K562 (cell line): ENCODE results near the gene KLHL14. TPM values are rescaled to one million over a fixed set of nuclear protein-coding genes. Genes with fewer than 3 reads are reported as not detected.

ENCODE experiments used
- ATAC-seq: fragments of 200-7000 bp; cut with Tn5 transposase; 3 replicates; pipeline ENCODE4 v1.9.1; 2020; ENCODE audit warnings: moderate library complexity
- BruUV-seq: library from RNA; stranded (reverse); fragments of 400-500 nt; replicated peaks from 2 replicates; lab custom pipeline; 2021; lab: Mats Ljungman, UMichigan
- CTCF ChIA-PET: fragments of 300-600 bp; formaldehyde crosslinking; extraction: SDS; loops from one replicate; lab custom pipeline; 2021; ENCODE audit warnings: low intra/inter-chr PET ratio; lab: Yijun Ruan, JAX
- POLR2A ChIA-PET: fragments of 300-600, 350-650 bp; sonication (Branson Sonifier 250); formaldehyde crosslinking; extraction: SDS; loops from one replicate; lab custom pipeline; 2021; ENCODE audit warnings: antibody characterized with exemption, inconsistent platforms; lab: Yijun Ruan, JAX
- DNase-seq, 4 experiments: peaks; one replicate each; pipeline versions ENCODE4 v3.0.0 to v3.0.0-alpha.2; 2011 to 2018; ENCODE audit warnings: low spot score in 3 of 4, mixed read lengths in 3 of 4; ENCODE audit errors: extremely low read depth in 1 of 4
- FAIRE-seq: peaks from 2 replicates; lab custom pipeline; 2011; peaks lifted over from hg19 to GRCh38; lab: Jason Lieb, UNC
- H2AFZ ChIP-seq: 2 replicates; pipeline ENCODE4 v1.6.0; 2011; ENCODE audit warnings: low read depth, low read length, control low read depth, inconsistent platforms
- H3K27ac ChIP-seq: fragments of 200-600 bp; 3 replicates; pipeline ENCODE4 v1.8.0; 2011; ENCODE audit warnings: low read depth, mild to moderate bottlenecking, control low read depth, inconsistent platforms, low read length, moderate library complexity, mixed read lengths; ENCODE audit errors: extremely low read depth
- H3K27me3 ChIP-seq, 2 experiments: fragments of 300-600 bp in 1 of 2; 2 replicates in 1 of 2; 3 replicates in 1 of 2; pipeline versions ENCODE4 v1.6.0 to v1.8.0; 2011; ENCODE audit warnings: inconsistent platforms in 2 of 2, low read length in 2 of 2, mild to moderate bottlenecking in 1 of 2, mixed read lengths in 1 of 2, moderate library complexity in 1 of 2; ENCODE audit not compliant: control insufficient read depth in 2 of 2, insufficient read depth in 2 of 2
- H3K36me3 ChIP-seq: fragments of 300-600 bp; 3 replicates; pipeline ENCODE4 v1.8.0; 2011; ENCODE audit warnings: mild to moderate bottlenecking, low read length, inconsistent platforms; ENCODE audit not compliant: control insufficient read depth, insufficient read depth
- H3K4me1 ChIP-seq, 2 experiments: fragments of 200-600 bp in 1 of 2; replicated peaks in 1 of 2; 2 replicates in 1 of 2; 3 replicates in 1 of 2; pipeline versions ENCODE4 v1.5.1 to v1.8.0; 2011; ENCODE audit warnings: inconsistent platforms in 2 of 2, low read length in 2 of 2, mild to moderate bottlenecking in 1 of 2, mixed read lengths in 1 of 2, moderate library complexity in 1 of 2; ENCODE audit not compliant: control insufficient read depth in 2 of 2, insufficient read depth in 2 of 2
- H3K4me2 ChIP-seq: 2 replicates; pipeline ENCODE4 v1.6.1; 2011; ENCODE audit warnings: low read length, control low read depth, inconsistent platforms, mixed read lengths; ENCODE audit not compliant: insufficient read depth
- H3K4me3 ChIP-seq: fragments of 200-600 bp; sonication (generic), shearing (Covaris generic); 2 replicates; pipeline ENCODE4 v1.5.1; 2016; ENCODE audit warnings: control low read depth, inconsistent platforms
- H3K79me2 ChIP-seq: fragments of 200-600 bp; 3 replicates; pipeline ENCODE4 v1.8.0; 2011; ENCODE audit warnings: low read length, inconsistent platforms; ENCODE audit not compliant: control insufficient read depth, insufficient read depth
- H3K9ac ChIP-seq, 2 experiments: 2 replicates each; pipeline versions ENCODE4 v1.6.0 to v1.6.1; 2011; ENCODE audit warnings: low read depth in 2 of 2, low read length in 2 of 2, control low read depth in 1 of 2, inconsistent platforms in 1 of 2, mild to moderate bottlenecking in 1 of 2, mixed read lengths in 1 of 2; ENCODE audit not compliant: insufficient read depth in 1 of 2
- H3K9me1 ChIP-seq: one replicate; pipeline ENCODE4 v1.6.0; 2011; ENCODE audit warnings: inconsistent platforms, mild to moderate bottlenecking, low read length, moderate library complexity; ENCODE audit not compliant: control insufficient read depth, insufficient read depth
- H3K9me3 ChIP-seq: replicated peaks from 2 replicates; pipeline ENCODE4 v1.5.1; 2011; ENCODE audit warnings: low read depth, low read length, inconsistent platforms; ENCODE audit not compliant: control insufficient read depth, insufficient read depth
- H4K20me1 ChIP-seq: replicated peaks from 2 replicates; pipeline ENCODE4 v1.6.1; 2011; ENCODE audit warnings: low read length, inconsistent platforms, mixed read lengths; ENCODE audit not compliant: control insufficient read depth, insufficient read depth
- BCOR ChIP-seq: fragments of 450-650 bp; IDR thresholded peaks from 2 replicates; pipeline ENCODE4 v1.6.1; 2016
- C11orf30 ChIP-seq: fragments of 450-650 bp; IDR thresholded peaks from 2 replicates; pipeline ENCODE4 v1.6.1; 2016; ENCODE audit warnings: low read depth, mild to moderate bottlenecking
- CEBPB ChIP-seq: fragments of 450-650 bp; IDR thresholded peaks from 2 replicates; pipeline ENCODE4 v1.6.1; 2016; ENCODE audit warnings: missing genetic modification characterization, missing compliant biosample characterization
- FOXM1 ChIP-seq, 2 experiments: fragments of 450-650 bp in 1 of 2; sonication (generic) in 1 of 2; formaldehyde crosslinking in 1 of 2; IDR thresholded peaks; 2 replicates each; pipeline versions ENCODE4 v1.6.1 to v1.9.0; 2017 to 2022; ENCODE audit warnings: low read depth in 2 of 2, mild to moderate bottlenecking in 2 of 2, missing genetic modification reagents in 1 of 2, moderate library complexity in 1 of 2
- LARP7 ChIP-seq: fragments of 450-650 bp; IDR thresholded peaks from 2 replicates; pipeline ENCODE4 v1.6.1; 2016
- MCM5 ChIP-seq: fragments of 450-650 bp; IDR thresholded peaks from 2 replicates; pipeline ENCODE4 v1.6.1; 2016; ENCODE audit warnings: low read depth
- NRF1 ChIP-seq, 2 experiments: fragments of 450-650 bp; IDR thresholded peaks in 1 of 2; conservative IDR thresholded peaks in 1 of 2; 2 replicates each; pipeline ENCODE4 v1.6.1; 2014; ENCODE audit warnings: mild to moderate bottlenecking in 2 of 2
- PHF8 ChIP-seq: fragments of 200-600 bp; sonication (generic); IDR thresholded peaks from 2 replicates; pipeline ENCODE4 v1.6.1; 2012; ENCODE audit warnings: mixed run types, mild to moderate bottlenecking, inconsistent platforms, low read length, moderate library complexity, borderline replicate concordance
- POLR2A ChIP-seq: fragments of 450-650 bp; conservative IDR thresholded peaks from 2 replicates; pipeline ENCODE4 v1.6.1; 2016
- YY1 ChIP-seq, 3 experiments: IDR thresholded peaks; 2 replicates each; pipeline ENCODE4 v1.6.1; 2011; ENCODE audit warnings: low read length in 2 of 3, mild to moderate bottlenecking in 2 of 3, moderate library complexity in 2 of 3, borderline replicate concordance in 1 of 3, control low read depth in 1 of 3, low read depth in 1 of 3; ENCODE audit not compliant: insufficient read depth in 3 of 3, insufficient replicate concordance in 2 of 3, control insufficient read depth in 1 of 3, insufficient read length in 1 of 3; ENCODE audit errors: extremely low read depth in 1 of 3
- WGBS: fragments of 100-300 bp; shearing (Covaris generic); methylation state at CpG from one replicate; pipeline ENCODE4 v1.1.6; 2016; ENCODE audit warnings: low coverage, mixed read lengths; ENCODE audit not compliant: insufficient coverage; ENCODE audit errors: missing lambda C conversion rate; 5-methylcytosine and 5-hydroxymethylcytosine counted together
- in situ Hi-C: fragments of 300-500 bp; cut with MboI; formaldehyde crosslinking; loops from 4 replicates; pipeline ENCODE4 v1.15.0; 2018; ENCODE audit warnings: inconsistent platforms, mixed read lengths
- intact Hi-C: fragments of 100-400 bp; cut with micrococcal nuclease; formaldehyde crosslinking; loops from 2 replicates; pipeline ENCODE4 v1.14.2; 2022
- polyA plus RNA-seq, 8 experiments: library from polyadenylated mRNA; depleted of rRNA in 4 of 8; stranded (reverse) in 5 of 8; unstranded in 3 of 8; fragments of >200 nt; fragmentation: Nextera tagmentation in 2 of 8; fragmentation: Illumina TruSeq in 1 of 8; extraction: Ambion mirVana in 2 of 8; extraction: Trizol in 1 of 8; gene quantifications; 2 replicates each; pipeline versions ENCODE4 v1.2.1 to v1.2.3, GENCODE V29; 2011 to 2014; ENCODE audit warnings: inconsistent platforms in 1 of 8, missing spikeins in 1 of 8
- total RNA-seq, 7 experiments: library from RNA; depleted of rRNA in 6 of 7; stranded (reverse); fragments of >200 nt in 6 of 7; fragmentation: Illumina TruSeq in 2 of 7; extraction: Trizol in 2 of 7; gene quantifications; 2 replicates each; pipeline versions ENCODE4 v1.2.1 to v1.2.3, GENCODE V29; 2011 to 2021; ENCODE audit warnings: low replicate concordance in 1 of 7
- TF ChIP-seq, protein P1 (sequence below): fragments of 450-650 bp; formaldehyde crosslinking; IDR thresholded peaks from 2 replicates; pipeline ENCODE4 v1.4.0; 2020; ENCODE audit warnings: mild to moderate bottlenecking, moderate library complexity
- TF ChIP-seq, protein P2 (sequence below): sonication (generic); formaldehyde crosslinking; IDR thresholded peaks from 2 replicates; pipeline ENCODE4 v1.8.1; 2023; ENCODE audit warnings: mild to moderate bottlenecking, missing genetic modification reagents, moderate library complexity
- TF ChIP-seq, protein P3 (sequence below): fragments of 250-450 bp; sonication (Bioruptor Pico); IDR thresholded peaks from 2 replicates; pipeline ENCODE4 v1.5.1; 2021; ENCODE audit warnings: mild to moderate bottlenecking

The KLHL14 gene
- total and polyA plus RNA-seq, 9 of the 15 experiments (the other 6 are each of a cell fraction or from before 2014, with no cell fraction given): not detected

DNA sequence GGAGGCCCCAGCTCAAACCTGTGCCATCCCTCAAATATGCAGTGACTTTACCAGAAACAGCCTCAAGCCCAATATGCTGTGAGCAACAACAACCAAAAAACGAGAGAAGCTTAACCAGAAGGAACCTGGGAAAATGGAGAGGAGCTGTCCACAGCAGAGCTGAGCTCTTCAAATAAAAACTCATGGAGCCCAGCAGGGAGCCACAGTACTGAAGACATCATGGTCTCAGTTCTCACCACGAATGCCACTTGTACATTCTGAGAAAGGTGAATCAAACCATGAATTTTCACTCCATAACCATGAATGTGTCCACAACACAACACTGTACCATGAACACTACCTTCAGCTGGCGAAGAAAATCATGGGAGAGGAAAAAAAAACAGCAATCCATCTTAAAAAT is 50.5 kb downstream of the KLHL14 start:
- ChIA-PET CTCF (no interaction called here), POLR2A (no interaction called here)
- intact Hi-C loops (no loop called here), in situ Hi-C loops (no loop called here)
- Histone ChIP-seq H3K36me3 (no peaks in the 10 kb centered on the region), H3K9me3 (no peaks in the 10 kb centered on the region; the same call in 1 of the 2 replicates), H3K9ac (no peak overlapping the region), H3K4me1 (no peaks in the 10 kb centered on the region), H2AFZ (no peak overlapping the region), H3K9me1 (no peaks in the 10 kb centered on the region), H3K27ac (no peak overlapping the region), H4K20me1 (no peaks in the 10 kb centered on the region), H3K27me3 (no peaks in the 10 kb centered on the region), H3K4me3 (no peak overlapping the region), H3K79me2 (no peaks in the 10 kb centered on the region), H3K4me2 (no peak overlapping the region)
- TF ChIP-seq CEBPB (tag): no peak
- TF ChIP-seq PHF8: no peak
- FAIRE-seq: no peak
- WGBS: 2% methylated on average over 3 of the region's 3 CpGs
- no peak for ATAC-seq
- no TSS peak for BruUV-seq
- DNase-seq: no peak

DNA sequence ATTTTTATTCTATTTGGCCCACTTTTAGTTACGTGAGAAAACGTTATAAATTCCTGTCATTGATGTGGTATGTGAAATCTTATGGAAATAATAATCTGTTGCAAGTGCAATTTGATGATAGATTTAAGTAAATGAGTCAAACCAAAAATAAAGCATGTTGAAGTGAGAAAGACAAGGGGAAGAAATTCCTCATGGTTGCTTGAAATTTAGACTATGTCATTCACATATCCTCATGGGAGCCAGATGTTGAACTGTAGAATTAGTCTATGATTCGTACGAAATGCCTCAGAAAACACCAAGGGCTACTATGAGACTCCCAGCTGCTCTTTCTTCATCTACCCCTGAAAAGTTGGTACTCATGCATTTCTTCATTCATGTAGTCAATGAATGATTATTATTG is 55.7 kb downstream of the KLHL14 start:
- intact Hi-C loops: no loop called here
- Histone ChIP-seq H3K4me3 (no peak overlapping the region), H3K27ac (no peak overlapping the region), H3K9me3 (no peaks in the 10 kb centered on the region), H3K4me2 (no peak overlapping the region), H3K4me1 (no peaks in the 10 kb centered on the region), H3K27me3 (no peaks in the 10 kb centered on the region), H4K20me1 (no peaks in the 10 kb centered on the region), H2AFZ (no peak overlapping the region), H3K79me2 (no peaks in the 10 kb centered on the region), H3K9ac (no peak overlapping the region), H3K9me1 (no peaks in the 10 kb centered on the region), H3K36me3 (no peaks in the 10 kb centered on the region)
- in situ Hi-C loops: no loop called here
- no peak for FAIRE-seq
- BruUV-seq: no TSS peak
- ChIA-PET POLR2A (no interaction called here), CTCF (no interaction called here)
- no peak for DNase-seq
- 0% methylated on average over 4 of the region's 4 CpGs for WGBS
- ATAC-seq: no peak
- TF ChIP-seq BCOR: no peak
- TF ChIP-seq MCM5: no peak
- TF ChIP-seq, protein P1, sequence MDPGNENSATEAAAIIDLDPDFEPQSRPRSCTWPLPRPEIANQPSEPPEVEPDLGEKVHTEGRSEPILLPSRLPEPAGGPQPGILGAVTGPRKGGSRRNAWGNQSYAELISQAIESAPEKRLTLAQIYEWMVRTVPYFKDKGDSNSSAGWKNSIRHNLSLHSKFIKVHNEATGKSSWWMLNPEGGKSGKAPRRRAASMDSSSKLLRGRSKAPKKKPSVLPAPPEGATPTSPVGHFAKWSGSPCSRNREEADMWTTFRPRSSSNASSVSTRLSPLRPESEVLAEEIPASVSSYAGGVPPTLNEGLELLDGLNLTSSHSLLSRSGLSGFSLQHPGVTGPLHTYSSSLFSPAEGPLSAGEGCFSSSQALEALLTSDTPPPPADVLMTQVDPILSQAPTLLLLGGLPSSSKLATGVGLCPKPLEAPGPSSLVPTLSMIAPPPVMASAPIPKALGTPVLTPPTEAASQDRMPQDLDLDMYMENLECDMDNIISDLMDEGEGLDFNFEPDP: no peak
- TF ChIP-seq, protein P2, sequence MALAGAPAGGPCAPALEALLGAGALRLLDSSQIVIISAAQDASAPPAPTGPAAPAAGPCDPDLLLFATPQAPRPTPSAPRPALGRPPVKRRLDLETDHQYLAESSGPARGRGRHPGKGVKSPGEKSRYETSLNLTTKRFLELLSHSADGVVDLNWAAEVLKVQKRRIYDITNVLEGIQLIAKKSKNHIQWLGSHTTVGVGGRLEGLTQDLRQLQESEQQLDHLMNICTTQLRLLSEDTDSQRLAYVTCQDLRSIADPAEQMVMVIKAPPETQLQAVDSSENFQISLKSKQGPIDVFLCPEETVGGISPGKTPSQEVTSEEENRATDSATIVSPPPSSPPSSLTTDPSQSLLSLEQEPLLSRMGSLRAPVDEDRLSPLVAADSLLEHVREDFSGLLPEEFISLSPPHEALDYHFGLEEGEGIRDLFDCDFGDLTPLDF (CRISPR knock-in tag): no peak
- TF ChIP-seq NRF1 (conservative IDR thresholded peaks at IDR 0.05 in 1 of 2, IDR thresholded peaks at IDR 0.05 in 1 of 2): no peak
- no peak for TF ChIP-seq YY1 (IDR thresholded peaks at IDR 0.05; ENCODE audit: borderline replicate concordance in 1 of 3, control insufficient read depth in 1 of 3, extremely low read depth in 1 of 3, insufficient read depth in 3 of 3, insufficient read length in 1 of 3, insufficient replicate concordance in 2 of 3, low read depth in 1 of 3, low read length in 2 of 3)
- no peak for TF ChIP-seq POLR2A
- TF ChIP-seq LARP7: no peak
- no peak for TF ChIP-seq C11orf30
- TF ChIP-seq FOXM1 (IDR thresholded peaks at IDR 0.05; ENCODE audit: low read depth): no peak
- TF ChIP-seq FOXM1 (CRISPR knock-in tag; IDR thresholded peaks at IDR 0.05; ENCODE audit: low read depth): no peak
- TF ChIP-seq, protein P3, sequence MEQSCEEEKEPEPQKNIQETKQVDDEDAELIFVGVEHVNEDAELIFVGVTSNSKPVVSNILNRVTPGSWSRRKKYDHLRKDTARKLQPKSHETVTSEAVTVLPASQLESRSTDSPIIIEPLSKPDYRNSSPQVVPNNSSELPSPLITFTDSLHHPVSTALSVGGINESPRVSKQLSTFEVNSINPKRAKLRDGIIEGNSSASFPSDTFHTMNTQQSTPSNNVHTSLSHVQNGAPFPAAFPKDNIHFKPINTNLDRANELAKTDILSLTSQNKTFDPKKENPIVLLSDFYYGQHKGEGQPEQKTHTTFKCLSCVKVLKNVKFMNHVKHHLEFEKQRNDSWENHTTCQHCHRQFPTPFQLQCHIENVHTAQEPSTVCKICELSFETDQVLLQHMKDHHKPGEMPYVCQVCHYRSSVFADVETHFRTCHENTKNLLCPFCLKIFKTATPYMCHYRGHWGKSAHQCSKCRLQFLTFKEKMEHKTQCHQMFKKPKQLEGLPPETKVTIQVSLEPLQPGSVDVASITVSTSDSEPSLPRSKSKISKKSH (CRISPR knock-in tag): no peak
